ENCODE results near the gene CALR3.
A peak's percentile ranks its signal among the peaks of the same experiment; 100 is the strongest.
"Not testable (repeated sequence)": the region's sequence is repeated elsewhere in the genome, so short reads cannot be mapped to it uniquely, and the experiment has no call there.

CALR3 gene

DNA sequence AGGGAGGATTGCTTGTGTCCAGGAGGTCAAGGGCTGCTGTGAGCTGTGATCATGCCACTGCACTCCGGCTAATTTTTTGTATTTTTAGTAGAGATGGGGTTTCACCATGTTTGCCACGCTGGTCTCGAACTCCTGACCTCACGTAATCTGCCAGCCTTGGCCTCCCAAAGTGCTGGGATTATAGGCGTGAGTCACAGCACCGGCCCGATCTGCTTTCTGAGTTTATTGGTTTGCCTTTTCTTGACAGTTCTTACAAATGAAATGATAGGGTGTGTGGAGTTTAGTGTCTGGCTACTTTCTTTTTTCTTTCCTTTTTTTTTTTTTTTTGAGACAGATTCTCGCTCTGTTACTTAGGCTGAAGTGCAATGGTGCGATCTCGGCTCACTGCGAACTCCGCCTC is 1.1 kb upstream of the CALR3 start:
- no peak for DNase-seq

- DNase-seq: peak in 18 of 58 donors; percentile 12 to 56 (median 34)
Measured at GRCh38 chr19:16496613-16496983, 631 bp upstream of the CALR3 start.

GRCh38 chr19:16486476-16486875 is 9.5 kb downstream of the CALR3 start:
- not testable (repeated sequence) for DNase-seq

GRCh38 chr19:16482745-16483144 is 13.2 kb downstream of the CALR3 start:
- DNase-seq: no peak

GRCh38 chr19:16477311-16477710 is 18.7 kb downstream of the CALR3 start:
- DNase-seq: no peak

DNA sequence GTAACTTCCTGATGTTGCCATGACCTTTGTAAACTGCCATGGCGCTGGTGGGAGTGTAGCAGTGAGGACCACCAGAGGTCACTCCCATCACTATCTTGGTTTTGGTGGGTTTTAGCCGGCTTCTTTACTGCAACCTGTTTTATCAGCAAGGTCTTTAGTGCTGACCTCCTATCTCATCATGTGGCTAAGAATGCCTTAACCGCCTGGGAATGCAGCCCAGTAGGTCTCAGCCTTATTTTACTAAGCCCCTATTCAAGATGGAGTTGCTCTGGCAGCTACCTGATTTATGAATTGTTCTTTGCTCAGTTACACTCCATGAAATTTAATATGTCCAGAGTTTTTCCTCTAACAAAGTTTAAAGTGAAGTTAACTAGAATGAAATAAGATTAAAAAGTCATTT is 19.6 kb downstream of the CALR3 start:
- no peak for DNase-seq

DNA sequence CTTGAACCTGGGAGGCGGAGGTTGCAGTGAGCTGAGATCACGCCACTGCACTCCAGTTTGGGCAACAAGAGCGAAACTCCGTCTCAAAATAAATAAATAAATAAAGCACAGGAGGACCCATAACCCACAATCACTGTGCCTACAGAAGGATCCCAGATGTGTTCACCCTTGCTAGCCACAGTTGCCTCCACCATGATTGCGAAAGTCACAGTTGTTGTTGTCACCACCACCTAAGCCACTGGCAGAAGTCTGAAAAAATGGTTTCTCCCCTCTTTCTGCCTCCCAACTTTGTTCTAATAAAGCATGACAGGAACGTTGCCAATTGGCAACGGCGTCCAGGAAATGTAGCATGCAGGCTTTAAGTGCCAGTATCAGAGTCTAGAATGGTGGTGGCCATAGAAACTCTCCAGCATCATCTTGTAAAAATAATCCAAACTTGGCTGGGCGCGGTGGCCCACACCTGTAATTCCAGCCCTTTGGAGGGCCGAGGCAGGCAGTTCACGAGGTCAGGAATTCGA is 22.0 kb downstream of the CALR3 start:
- no peak for DNase-seq

DNA sequence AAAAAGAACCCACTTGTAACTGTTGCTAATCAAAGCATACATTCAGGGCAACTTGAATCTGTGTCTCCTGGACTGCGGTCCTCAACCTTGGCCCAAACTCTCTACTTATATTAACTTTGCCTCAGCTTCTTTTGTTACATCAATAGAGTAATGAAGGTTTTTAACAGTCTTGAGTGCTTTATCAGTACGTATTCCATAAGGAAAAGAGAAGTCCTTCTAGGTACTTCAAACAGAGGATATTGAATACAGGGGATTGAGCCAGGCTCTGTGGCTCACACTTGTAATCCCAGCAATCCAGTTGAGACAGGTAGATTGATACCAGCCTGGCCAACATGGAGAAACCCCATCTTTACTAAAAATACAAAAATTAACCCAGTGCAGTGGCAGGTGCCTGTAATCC is 23.0 kb downstream of the CALR3 start:
- no peak for DNase-seq

GRCh38 chr19:16472559-16472899 is 23.4 kb downstream of the CALR3 start:
- not testable (repeated sequence) for DNase-seq

DNA sequence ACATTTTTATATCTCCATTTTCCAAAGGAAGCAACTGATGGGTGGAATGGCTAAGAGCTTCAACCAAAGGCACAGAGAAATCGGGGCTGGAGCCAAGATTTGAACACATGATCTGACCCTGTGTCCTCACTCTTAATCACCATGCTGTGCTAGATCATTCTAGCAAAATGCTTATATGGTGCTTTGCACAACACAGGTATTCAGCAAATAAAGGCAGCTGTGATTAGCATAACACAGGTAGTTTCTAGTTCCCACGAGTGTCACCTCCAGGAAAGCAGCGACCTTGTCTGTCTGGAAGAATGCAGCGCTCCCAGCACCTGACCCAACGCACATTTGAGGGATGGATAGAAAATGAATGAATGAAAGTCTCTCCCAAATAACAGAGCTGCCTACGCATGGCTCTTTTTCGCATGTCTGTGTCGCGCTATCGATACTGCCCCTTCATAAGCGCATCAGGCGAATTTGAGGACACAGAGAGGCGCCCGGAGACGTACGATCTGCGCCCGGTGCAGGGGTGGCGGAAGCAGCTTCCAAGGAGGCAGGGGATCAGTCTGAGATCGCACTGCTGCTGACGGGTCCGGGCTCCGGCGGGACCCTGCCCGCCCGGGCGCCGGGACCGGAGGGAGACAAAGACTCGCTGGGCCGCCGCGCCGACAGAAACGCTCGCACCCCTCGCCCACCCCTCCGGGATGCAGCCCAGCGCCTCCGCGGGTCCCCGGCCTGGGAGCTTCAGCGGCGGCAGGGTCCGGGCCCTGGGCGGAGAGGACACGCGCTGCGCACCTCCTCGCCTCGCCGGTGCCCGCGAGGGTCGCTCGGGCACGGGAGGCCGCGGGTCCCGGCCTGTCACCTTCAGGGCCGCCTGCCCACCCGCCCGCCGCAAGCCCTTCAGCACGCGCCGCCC is 24.8 kb downstream of the CALR3 start:
- DNase-seq: peak in 16 of 58 donors; percentile 7 to 51 (median 28)

DNA sequence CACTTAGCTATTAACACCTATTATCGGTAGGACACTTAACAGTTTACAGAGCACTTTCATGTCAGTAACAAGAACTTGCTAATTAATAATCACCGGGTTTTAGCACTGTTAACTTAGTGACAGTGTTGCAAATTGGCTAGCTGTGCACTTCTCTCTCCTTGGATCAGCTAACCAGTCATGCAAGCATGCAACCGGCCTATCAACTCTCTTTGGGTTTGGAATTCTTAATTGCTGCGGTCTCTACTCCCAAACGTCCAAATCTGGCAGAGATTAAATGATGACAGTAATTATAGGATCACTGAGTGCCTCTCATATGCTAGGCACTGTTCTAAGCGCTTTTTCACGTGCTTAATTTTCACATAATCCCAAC is 25.4 kb downstream of the CALR3 start:
- DNase-seq: no peak

DNA sequence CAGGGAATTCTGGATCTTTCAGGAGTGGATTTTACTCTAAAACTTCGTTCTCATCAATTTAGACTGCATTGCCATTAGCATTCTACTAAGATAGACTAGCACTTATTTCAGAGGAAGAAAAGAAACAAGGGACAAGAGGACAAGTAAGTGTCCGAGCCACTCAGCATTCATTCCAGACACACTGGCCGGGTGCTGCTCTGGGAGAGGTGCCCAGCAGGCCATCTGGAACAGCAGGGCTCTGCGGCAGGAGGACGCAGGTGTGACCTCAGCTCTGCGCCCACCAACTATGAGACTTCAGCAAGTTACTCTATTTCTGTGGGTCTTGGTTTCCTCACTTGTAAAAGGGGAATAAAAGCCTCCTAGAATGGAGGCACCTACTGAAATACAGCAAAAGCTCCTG is 28.4 kb downstream of the CALR3 start:
- DNase-seq: peak in 35 of 58 donors; percentile 5 to 64 (median 32)

DNA sequence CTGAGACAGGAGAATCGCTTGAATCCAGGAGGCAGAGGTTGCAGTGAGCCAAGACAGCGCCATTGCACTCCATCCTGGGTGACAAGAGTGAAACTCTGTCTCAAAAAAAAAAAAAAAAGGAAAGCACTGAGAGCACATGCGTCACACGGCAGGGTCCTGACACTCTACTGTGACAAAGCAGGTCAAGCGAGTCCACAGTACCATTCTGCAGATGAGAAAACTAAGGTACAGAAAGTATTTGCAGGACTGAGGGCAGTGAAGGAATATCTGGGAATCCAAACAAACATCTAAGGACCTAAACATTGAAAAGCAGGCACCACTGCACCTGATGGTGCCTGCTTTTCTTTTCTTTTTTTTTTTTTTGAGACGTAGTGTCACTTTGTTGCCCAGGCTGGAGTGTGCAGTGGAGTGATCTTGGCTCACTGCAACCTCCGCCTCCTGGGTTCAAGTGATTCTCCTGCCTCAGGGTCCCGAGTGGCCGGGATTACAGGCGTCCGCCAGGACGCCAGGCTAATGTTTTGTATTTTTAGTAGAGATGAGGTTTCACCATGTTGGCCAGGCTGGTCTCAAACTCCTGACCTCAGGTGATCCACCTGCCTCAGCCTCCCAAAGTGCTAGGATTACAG is 29.1 kb downstream of the CALR3 start:
- DNase-seq: not testable (repeated sequence)

GRCh38 chr19:16465239-16465638 is 30.7 kb downstream of the CALR3 start:
- no peak for DNase-seq

DNA sequence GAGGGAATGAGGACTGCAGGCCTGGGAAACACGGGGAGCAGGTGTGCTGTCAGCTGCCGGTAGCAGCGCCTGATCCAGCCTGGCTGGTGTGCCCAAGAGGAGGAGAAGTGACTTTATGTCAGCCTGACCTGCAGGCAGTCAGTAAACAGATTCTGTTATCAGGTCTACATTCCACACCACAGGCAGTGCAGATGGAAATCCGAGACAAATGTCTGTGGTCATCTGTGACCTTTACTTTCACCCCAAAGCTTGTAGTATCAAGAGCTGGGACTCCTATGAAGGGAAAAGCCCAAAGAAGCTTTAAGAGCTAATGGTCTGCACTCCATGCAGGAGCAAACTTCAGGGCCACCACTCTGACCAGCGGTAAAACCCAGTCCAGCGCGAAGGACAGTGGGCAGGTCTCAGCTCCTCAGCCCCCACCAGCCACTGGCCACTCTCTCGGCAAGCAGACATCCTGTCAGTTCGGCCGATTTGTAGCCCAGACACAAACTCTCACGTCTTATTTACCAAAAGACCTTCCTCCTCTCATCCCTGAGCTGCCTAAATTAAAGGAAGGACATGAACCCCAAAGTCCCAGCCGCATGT is 31.9 kb downstream of the CALR3 start:
- no peak for DNase-seq

- no peak for DNase-seq
Measured at GRCh38 chr19:16463341-16463990, 32.5 kb downstream of the CALR3 start.

- no peak for DNase-seq
Measured at GRCh38 chr19:16462757-16463250, 33.2 kb downstream of the CALR3 start.

- DNase-seq: peak in 18 of 58 donors; percentile 9 to 56 (median 29)
Measured at GRCh38 chr19:16461630-16462051, 34.3 kb downstream of the CALR3 start.

DNA sequence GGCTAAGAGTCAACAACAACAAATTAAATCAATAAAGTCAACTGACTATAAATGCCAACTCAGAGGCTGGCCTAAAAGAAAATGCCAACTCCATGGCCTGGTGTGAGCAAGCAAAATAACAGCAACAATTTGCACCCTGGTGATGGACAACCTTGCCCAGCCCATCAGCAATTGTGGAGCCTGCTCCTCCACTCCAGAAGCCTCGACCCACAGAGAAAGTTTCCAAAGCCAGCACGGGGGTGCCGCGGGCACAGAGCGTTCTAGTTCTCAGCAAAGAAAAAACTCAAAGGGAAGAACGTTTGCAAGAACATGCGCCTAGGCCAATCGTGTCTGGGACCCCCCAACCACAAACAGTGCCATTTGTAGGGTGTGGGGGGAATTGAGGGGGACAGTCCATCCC is 35.5 kb downstream of the CALR3 start:
- DNase-seq: peak in 36 of 58 donors; percentile 7 to 82 (median 34)

DNA sequence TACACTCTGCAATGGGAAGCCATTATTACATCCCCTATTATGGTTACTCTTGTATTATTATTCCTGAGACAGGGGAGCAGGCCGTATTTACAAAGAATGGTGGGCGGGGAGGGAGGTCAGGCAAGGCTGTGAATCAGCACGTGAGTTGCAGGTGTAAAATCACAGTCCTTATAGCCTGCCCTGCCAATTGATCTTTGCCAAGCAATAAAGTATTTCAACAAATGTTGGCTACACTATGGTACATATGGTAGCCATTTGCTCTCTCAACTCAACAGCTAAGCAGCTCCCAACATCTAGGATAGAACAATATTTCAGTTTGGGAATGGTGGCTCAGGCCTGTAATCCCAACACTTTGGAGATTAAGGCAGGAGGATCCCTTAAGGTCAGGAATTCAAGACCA is 36.3 kb downstream of the CALR3 start:
- DNase-seq: no peak

Data from anterior cingulate cortex (tissue), 58 donors.